Mesenchymal stem cell (in vitro differentiated cells and primary cell): ENCODE measurements around the gene ITPA.

Experiments
- DNase-seq: peaks from one replicate; pipeline ENCODE4 v3.0.0-alpha.2; 2013
- H2AFZ ChIP-seq: one replicate; pipeline ENCODE4 v1.6.1; 2013; ENCODE audit warnings: low read depth, mild to moderate bottlenecking, control low read depth, inconsistent platforms, low read length, moderate library complexity
- H2AK5ac ChIP-seq: 2 replicates; pipeline ENCODE4 v1.6.1; 2013; ENCODE audit warnings: low read length, moderate library complexity, mild to moderate bottlenecking, inconsistent platforms; ENCODE audit not compliant: severe bottlenecking
- H2BK120ac ChIP-seq: one replicate; pipeline ENCODE4 v1.6.1; 2013; ENCODE audit warnings: low read depth, mild to moderate bottlenecking, inconsistent platforms, low read length, moderate library complexity
- H2BK12ac ChIP-seq, 2 experiments: one replicate each; pipeline ENCODE4 v1.6.1; 2013; ENCODE audit warnings: inconsistent platforms in 2 of 2, low read length in 2 of 2, mild to moderate bottlenecking in 2 of 2, moderate library complexity in 2 of 2, control low read depth in 1 of 2
- H2BK15ac ChIP-seq: one replicate; pipeline ENCODE4 v1.6.1; 2013; ENCODE audit warnings: mild to moderate bottlenecking, low read depth, inconsistent platforms; ENCODE audit not compliant: poor library complexity, severe bottlenecking
- H2BK5ac ChIP-seq: 2 replicates; pipeline ENCODE4 v1.6.1; 2013; ENCODE audit warnings: low read depth, mild to moderate bottlenecking, low read length, control low read depth, inconsistent platforms; ENCODE audit not compliant: poor library complexity, severe bottlenecking
- H3K14ac ChIP-seq, 2 experiments: one replicate each; pipeline ENCODE4 v1.6.1; 2013; ENCODE audit warnings: inconsistent platforms in 2 of 2, low read length in 2 of 2, control low read depth in 1 of 2, mild to moderate bottlenecking in 1 of 2, moderate library complexity in 1 of 2
- H3K18ac ChIP-seq, 2 experiments: one replicate each; pipeline ENCODE4 v1.6.1; 2013; ENCODE audit warnings: inconsistent platforms in 2 of 2, low read length in 2 of 2, control low read depth in 1 of 2, low read depth in 1 of 2, mild to moderate bottlenecking in 1 of 2
- H3K23ac ChIP-seq, 2 experiments: one replicate each; pipeline ENCODE4 v1.6.1; 2013; ENCODE audit warnings: inconsistent platforms in 2 of 2, low read length in 2 of 2, mild to moderate bottlenecking in 2 of 2, moderate library complexity in 2 of 2, control low read depth in 1 of 2
- H3K27ac ChIP-seq: 2 replicates; pipeline ENCODE4 v1.5.1; 2013; ENCODE audit warnings: mild to moderate bottlenecking, moderate library complexity, low read length, control low read depth, inconsistent platforms; ENCODE audit not compliant: poor library complexity, severe bottlenecking
- H3K27me3 ChIP-seq, 2 experiments: 2 replicates each; pipeline versions ENCODE4 v1.6.1 to v1.7.0; 2013; ENCODE audit warnings: low read length in 2 of 2, mild to moderate bottlenecking in 2 of 2, moderate library complexity in 2 of 2, control low read depth in 1 of 2, inconsistent platforms in 1 of 2; ENCODE audit not compliant: control insufficient read depth in 1 of 2, insufficient read depth in 1 of 2
- H3K36me3 ChIP-seq, 2 experiments: 2 replicates each; pipeline versions ENCODE4 v1.6.1 to v1.7.0; 2013; ENCODE audit warnings: low read length in 2 of 2, control low read depth in 1 of 2, inconsistent platforms in 1 of 2, low read depth in 1 of 2, mild to moderate bottlenecking in 1 of 2; ENCODE audit not compliant: insufficient read depth in 2 of 2, control insufficient read depth in 1 of 2
- H3K4ac ChIP-seq, 2 experiments: one replicate each; pipeline ENCODE4 v1.6.1; 2013; ENCODE audit warnings: inconsistent platforms in 2 of 2, low read length in 2 of 2, mild to moderate bottlenecking in 2 of 2, moderate library complexity in 2 of 2, control low read depth in 1 of 2, low read depth in 1 of 2
- H3K4me1 ChIP-seq: 2 replicates; pipeline ENCODE4 v1.6.1; 2013; ENCODE audit warnings: low read depth, low read length, control low read depth; ENCODE audit not compliant: control insufficient read depth, insufficient read depth
- H3K4me2 ChIP-seq: 2 replicates; pipeline ENCODE4 v1.6.1; 2013; ENCODE audit warnings: low read length, mild to moderate bottlenecking, inconsistent platforms; ENCODE audit not compliant: poor library complexity, severe bottlenecking
- H3K4me3 ChIP-seq, 2 experiments: 2 replicates each; pipeline versions ENCODE4 v1.5.1 to v1.7.0; 2013; ENCODE audit warnings: low read length in 2 of 2, mild to moderate bottlenecking in 2 of 2, control low read depth in 1 of 2, low read depth in 1 of 2; ENCODE audit not compliant: insufficient read depth in 1 of 2
- H3K79me1 ChIP-seq: replicated peaks from 2 replicates; pipeline ENCODE4 v1.6.1; 2013; ENCODE audit warnings: mild to moderate bottlenecking, control low read depth, low read length, inconsistent platforms; ENCODE audit not compliant: poor library complexity, severe bottlenecking
- H3K9ac ChIP-seq: 2 replicates; pipeline ENCODE4 v1.7.0; 2013; ENCODE audit warnings: mild to moderate bottlenecking, low read length, moderate library complexity
- H3K9me3 ChIP-seq: 2 replicates; pipeline ENCODE4 v1.7.0; 2013; ENCODE audit warnings: mild to moderate bottlenecking, low read length; ENCODE audit not compliant: control insufficient read depth
- H4K8ac ChIP-seq: one replicate; pipeline ENCODE4 v1.6.1; 2013; ENCODE audit warnings: inconsistent platforms, mild to moderate bottlenecking, low read length, moderate library complexity
- H4K91ac ChIP-seq: one replicate; pipeline ENCODE4 v1.6.1; 2013; ENCODE audit warnings: mild to moderate bottlenecking, low read length, inconsistent platforms
- WGBS: methylation state at CpG from one replicate; pipeline ENCODE4 v1.1.7; 2013; ENCODE audit warnings: mixed read lengths; 5-methylcytosine and 5-hydroxymethylcytosine counted together

The ITPA gene

GRCh38 chr20:3193806-3194616 is 15.3 kb upstream of the ITPA start:
- 97% methylated on average over 14 of the region's 14 CpGs for WGBS
- Histone ChIP-seq H2AK5ac (no peak overlapping the region), H3K4me2 (no peak overlapping the region), H3K4me3 (no peak overlapping the region), H3K18ac (no peak overlapping the region), H2BK5ac (no peak overlapping the region), H3K9ac (no peak overlapping the region), H3K27me3 (no peaks in the 10 kb centered on the region), H2AFZ (no peak overlapping the region), H2BK15ac (no peak overlapping the region), H3K79me1 (peaks cover 16% of the 10 kb centered on the region), H3K23ac (no peak overlapping the region), H3K4me1 (no peaks in the 10 kb centered on the region), H3K14ac (no peak overlapping the region), H3K27ac (no peak overlapping the region), H3K4ac (no peak overlapping the region), H2BK12ac (no peak overlapping the region), H3K36me3 (peaks cover 74 to 89% of the 10 kb centered on the region in 2 experiments), H2BK120ac (no peak overlapping the region), H4K8ac (no peak overlapping the region), H4K91ac (no peak overlapping the region), H3K9me3 (no peaks in the 10 kb centered on the region)
- no peak for DNase-seq

DNA sequence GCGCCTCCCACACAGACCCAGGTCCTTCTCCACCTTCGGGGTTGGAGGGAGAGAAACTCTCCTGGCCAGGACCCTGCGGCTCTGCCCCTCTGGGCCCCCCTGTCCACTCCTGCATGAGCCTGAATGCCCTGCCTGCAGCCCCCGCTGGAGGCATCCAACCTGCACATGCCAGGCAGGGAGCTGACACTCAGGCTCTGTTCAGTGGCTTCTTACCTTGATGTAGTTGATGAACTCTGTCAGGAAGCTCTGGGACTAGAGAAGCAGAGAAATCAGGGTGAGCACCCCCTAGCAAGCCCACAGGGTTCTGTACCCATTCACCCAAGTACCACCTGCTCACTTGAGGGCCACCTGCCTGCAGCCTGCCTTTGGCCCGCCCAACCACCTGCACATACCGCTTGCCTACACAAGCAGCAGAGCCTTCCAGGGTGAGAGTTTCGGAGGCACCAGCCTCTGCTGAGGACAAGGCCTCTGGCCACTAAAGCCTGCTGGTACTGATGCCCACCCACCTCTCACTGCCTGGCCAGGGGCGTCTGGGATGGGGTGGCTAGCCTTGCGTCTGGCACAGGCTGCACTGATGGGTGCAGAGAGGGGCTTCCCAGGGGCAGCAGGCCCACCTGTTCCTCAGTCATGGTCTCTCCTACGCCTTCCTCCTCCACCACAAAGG is 14.5 kb upstream of the ITPA start:
- H3K27ac ChIP-seq = no peak overlapping the region
- H2BK12ac ChIP-seq = no peak overlapping the region
- H3K23ac ChIP-seq = no peak overlapping the region
- H2AK5ac ChIP-seq = no peak overlapping the region
- H3K4ac ChIP-seq = no peak overlapping the region
- H3K36me3 ChIP-seq = peaks cover 73 to 89% of the 10 kb centered on the region in 2 experiments
- peak overlapping the region; percentile 32 for H4K91ac ChIP-seq
- H2AFZ ChIP-seq = no peak overlapping the region
- H3K79me1 ChIP-seq = peaks cover 22% of the 10 kb centered on the region
- H3K27me3 ChIP-seq = no peaks in the 10 kb centered on the region
- no peak overlapping the region for H2BK120ac ChIP-seq
- no peak overlapping the region for H3K4me3 ChIP-seq
- 93% methylated on average over 10 of the region's 10 CpGs for WGBS
- H3K18ac ChIP-seq = no peak overlapping the region
- H3K9ac ChIP-seq = no peak overlapping the region
- H2BK5ac ChIP-seq = no peak overlapping the region
- no peaks in the 10 kb centered on the region for H3K4me1 ChIP-seq
- H2BK15ac ChIP-seq = no peak overlapping the region
- H3K14ac ChIP-seq = no peak overlapping the region
- no peak overlapping the region for H4K8ac ChIP-seq
- H3K4me2 ChIP-seq = no peak overlapping the region
- DNase-seq = no peak
- no peaks in the 10 kb centered on the region for H3K9me3 ChIP-seq

- H3K23ac ChIP-seq = no peak overlapping the region
- no peak overlapping the region for H2BK5ac ChIP-seq
- H3K9me3 ChIP-seq = no peaks in the 10 kb centered on the region
- WGBS = 92% methylated on average over 7 of the region's 7 CpGs
- H3K14ac ChIP-seq = no peak overlapping the region
- no peak overlapping the region for H2AFZ ChIP-seq
- H2BK12ac ChIP-seq = no peak overlapping the region
- H4K91ac ChIP-seq = no peak overlapping the region
- DNase-seq = no peak
- H3K27me3 ChIP-seq = no peaks in the 10 kb centered on the region
- H3K4me1 ChIP-seq = no peaks in the 10 kb centered on the region
- H4K8ac ChIP-seq = no peak overlapping the region
- no peak overlapping the region for H3K4me2 ChIP-seq
- H3K4ac ChIP-seq = no peak overlapping the region
- H3K27ac ChIP-seq = no peak overlapping the region
- no peak overlapping the region for H3K4me3 ChIP-seq
- no peak overlapping the region for H3K18ac ChIP-seq
- peaks cover 28% of the 10 kb centered on the region for H3K79me1 ChIP-seq
- no peak overlapping the region for H2BK15ac ChIP-seq
- H3K36me3 ChIP-seq = peaks cover 73 to 88% of the 10 kb centered on the region in 2 experiments
- H2AK5ac ChIP-seq = no peak overlapping the region
- no peak overlapping the region for H3K9ac ChIP-seq
- H2BK120ac ChIP-seq = no peak overlapping the region
Observed at GRCh38 chr20:3195590-3196237, 13.6 kb upstream of the ITPA start.

- Histone ChIP-seq H3K4me2 (no peak overlapping the region), H3K27ac (no peak overlapping the region), H3K9me3 (no peaks in the 10 kb centered on the region), H3K4ac (no peak overlapping the region), H2BK120ac (no peak overlapping the region), H4K91ac (no peak overlapping the region), H4K8ac (no peak overlapping the region), H2AFZ (no peak overlapping the region), H3K79me1 (peaks cover 37% of the 10 kb centered on the region), H3K23ac (no peak overlapping the region), H2BK12ac (no peak overlapping the region), H2AK5ac (no peak overlapping the region), H2BK5ac (no peak overlapping the region), H3K4me3 (no peak overlapping the region), H2BK15ac (no peak overlapping the region), H3K4me1 (peaks cover 8% of the 10 kb centered on the region), H3K14ac (no peak overlapping the region), H3K18ac (no peak overlapping the region), H3K27me3 (no peaks in the 10 kb centered on the region), H3K9ac (no peak overlapping the region), H3K36me3 (peaks cover 61 to 64% of the 10 kb centered on the region in 2 experiments)
- DNase-seq = no peak
- 47% methylated on average over 2 of the region's 2 CpGs for WGBS
Observed at GRCh38 chr20:3199206-3199605, 10.1 kb upstream of the ITPA start.
